Central memory CD8-positive, alpha-beta T cell (primary cell): ENCODE results near the gene VKORC1L1.
A peak's percentile ranks its signal among the peaks of the same experiment; 100 is the strongest.
"Not testable (repeated sequence)": the region's sequence is repeated elsewhere in the genome, so short reads cannot be mapped to it uniquely, and the experiment has no call there.

Source experiments
- ATAC-seq: fragments of 150-1000 bp; cut with Tn5 transposase; replicated peaks from 2 replicates; pipeline ENCODE4 v1.10.0; 2022; ENCODE audit warnings: mild to moderate bottlenecking, moderate FRiP score, moderate number of reproducible peaks; ENCODE audit not compliant: poor library complexity, severe bottlenecking; ENCODE audit errors: extremely low read depth
- DNase-seq, 2 donors: peaks; one replicate each; pipeline ENCODE4 v3.0.0; 2021; ENCODE audit warnings: low spot score in 2 of 2
- H3K27ac Mint-ChIP-seq: one replicate; pipeline ENCODE4 v1.8.0; 2022; ENCODE audit warnings: low read depth, mild to moderate bottlenecking, moderate library complexity, mixed read lengths
- H3K27me3 Mint-ChIP-seq: one replicate; pipeline ENCODE4 v1.8.0; 2022; ENCODE audit warnings: mixed read lengths
- H3K36me3 Mint-ChIP-seq: one replicate; pipeline ENCODE4 v1.8.0; 2022; ENCODE audit warnings: mild to moderate bottlenecking, moderate library complexity, mixed read lengths; ENCODE audit not compliant: insufficient read depth
- H3K4me1 Mint-ChIP-seq: one replicate; pipeline ENCODE4 v1.8.0; 2022; ENCODE audit warnings: mixed read lengths
- H3K4me3 Mint-ChIP-seq: one replicate; pipeline ENCODE4 v1.8.0; 2022; ENCODE audit warnings: mild to moderate bottlenecking, moderate library complexity, mixed read lengths
- H3K9me3 Mint-ChIP-seq: one replicate; pipeline ENCODE4 v1.8.0; 2022; ENCODE audit warnings: mixed read lengths

The VKORC1L1 gene

DNA sequence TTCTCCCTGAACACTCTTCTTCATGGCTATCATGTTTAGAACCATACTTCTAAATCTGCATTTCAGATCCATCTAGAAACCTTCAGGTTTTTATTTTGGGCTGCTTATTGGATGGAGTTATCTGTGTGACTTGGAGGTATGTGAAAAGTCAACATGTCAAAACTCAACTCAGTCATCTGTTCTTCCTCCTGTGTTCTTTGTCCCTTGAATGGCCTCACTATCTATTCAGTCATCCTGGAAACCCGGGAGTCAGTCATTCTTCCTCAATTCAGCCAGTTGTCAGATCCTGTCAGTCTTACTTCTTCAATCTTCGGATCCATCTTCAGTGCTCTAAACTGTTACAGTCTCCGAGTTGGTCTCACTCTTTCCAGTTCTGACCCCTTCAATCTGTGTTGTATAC lies 52.2 kb downstream of the VKORC1L1 start:
- Mint-ChIP-seq H3K27ac (no peak overlapping the region), H3K9me3 (no peaks in the 10 kb centered on the region), H3K27me3 (no peaks in the 10 kb centered on the region), H3K36me3 (peaks cover 2% of the 10 kb centered on the region), H3K4me1 (peaks cover 35% of the 10 kb centered on the region), H3K4me3 (no peak overlapping the region)
- ATAC-seq (no peak), DNase-seq (no peak)

DNA sequence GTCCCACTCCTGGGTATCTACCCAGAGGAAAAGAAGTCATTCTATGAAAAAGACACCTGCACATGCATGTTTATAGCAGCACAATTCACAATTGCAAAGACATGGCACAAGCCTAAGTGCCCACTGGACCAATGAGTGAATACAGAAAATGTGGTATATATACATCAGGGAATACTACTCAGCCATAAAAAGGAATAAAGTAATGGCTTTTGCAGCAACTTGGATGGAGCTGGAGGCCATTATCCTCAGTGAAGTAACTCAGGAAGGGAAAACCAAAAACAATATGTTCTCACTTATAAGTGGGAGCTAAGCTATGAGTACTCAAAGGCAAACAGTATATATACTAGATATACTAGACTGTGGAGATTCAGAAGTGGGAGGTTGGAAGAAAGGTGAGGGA lies 53.7 kb downstream of the VKORC1L1 start:
- Mint-ChIP-seq H3K4me1 (peaks cover 44% of the 10 kb centered on the region), H3K4me3 (no peak overlapping the region), H3K27me3 (no peaks in the 10 kb centered on the region), H3K27ac (no peak overlapping the region), H3K36me3 (peaks cover 2% of the 10 kb centered on the region), H3K9me3 (no peaks in the 10 kb centered on the region)
- ATAC-seq (no peak), DNase-seq (no peak)

DNA sequence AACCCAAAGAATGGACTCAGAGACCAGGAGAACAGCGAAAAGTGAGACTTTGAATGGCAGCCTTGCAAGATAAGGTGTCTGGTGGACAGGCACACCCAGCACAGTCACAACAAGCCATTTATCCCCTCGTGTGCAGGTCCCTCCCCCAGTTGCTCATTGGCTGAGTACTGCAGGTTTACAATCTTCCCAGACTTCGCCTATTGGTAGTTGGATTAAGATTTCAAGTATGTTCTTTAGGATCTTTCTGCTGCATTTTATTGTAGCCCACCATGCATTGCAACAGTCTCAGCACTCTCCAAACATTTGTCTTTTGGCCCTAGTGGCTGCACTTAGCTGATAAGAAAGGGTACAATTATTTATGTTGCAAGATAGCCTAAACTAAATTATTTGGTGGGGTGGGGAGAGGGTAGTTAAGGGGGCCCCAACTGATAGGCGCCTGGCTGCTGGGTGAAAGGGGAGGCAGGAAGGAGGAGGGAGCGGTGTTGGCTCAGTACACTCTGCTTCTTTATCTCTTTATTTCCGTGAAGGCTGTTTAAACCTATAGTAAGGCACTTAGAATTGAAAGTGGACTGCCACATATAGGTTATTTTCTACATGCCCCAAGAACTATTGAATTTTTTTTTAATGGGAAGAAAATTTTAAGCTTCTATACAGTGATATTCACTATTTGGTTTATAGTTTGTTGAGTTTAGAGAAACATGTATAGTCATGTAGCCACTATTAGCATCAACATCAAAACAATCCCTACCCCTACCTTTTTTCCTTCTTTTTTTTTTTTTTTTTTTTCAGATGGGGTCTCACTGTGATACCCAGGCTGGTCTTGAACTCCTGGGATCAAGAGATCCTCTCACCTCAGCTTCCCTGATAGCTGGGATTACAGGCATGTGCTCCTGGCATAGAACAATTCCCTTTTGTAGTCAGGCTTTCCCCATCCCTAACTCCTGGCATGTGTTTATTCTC lies 54.9 kb downstream of the VKORC1L1 start:
- Mint-ChIP-seq H3K36me3 (no peaks in the 10 kb centered on the region), H3K4me1 (peaks cover 47% of the 10 kb centered on the region), H3K27me3 (no peaks in the 10 kb centered on the region), H3K4me3 (no peak overlapping the region), H3K27ac (no peak overlapping the region), H3K9me3 (no peaks in the 10 kb centered on the region)
- DNase-seq (no peak), ATAC-seq (no peak)

DNA sequence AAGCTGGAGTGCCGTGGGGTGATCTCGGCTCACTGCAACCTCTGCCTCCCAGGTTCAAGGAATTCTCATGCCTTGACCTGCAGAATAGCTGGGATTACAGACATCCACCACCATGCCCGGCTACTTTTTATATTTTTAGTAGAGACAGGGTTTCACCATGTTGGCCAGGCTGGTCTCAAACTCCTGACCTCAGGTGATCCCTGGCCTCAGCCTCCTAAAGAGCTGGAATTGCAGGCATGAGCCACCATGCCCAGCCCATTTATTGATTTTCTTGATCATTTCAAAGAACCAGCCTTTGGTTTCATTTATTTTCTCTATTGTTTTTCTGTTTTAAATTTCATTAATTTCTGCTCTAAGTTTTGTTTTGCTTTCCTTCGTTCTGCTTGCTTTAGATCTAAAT lies 58.8 kb downstream of the VKORC1L1 start:
- ATAC-seq (no peak), DNase-seq (no peak)
- H3K27me3 Mint-ChIP-seq = no peaks in the 10 kb centered on the region
- no peak overlapping the region for H3K27ac Mint-ChIP-seq
- no peaks in the 10 kb centered on the region for H3K36me3 Mint-ChIP-seq
- no peaks in the 10 kb centered on the region for H3K9me3 Mint-ChIP-seq
- H3K4me1 Mint-ChIP-seq = peaks cover 35% of the 10 kb centered on the region
- H3K4me3 Mint-ChIP-seq = no peak overlapping the region

DNA sequence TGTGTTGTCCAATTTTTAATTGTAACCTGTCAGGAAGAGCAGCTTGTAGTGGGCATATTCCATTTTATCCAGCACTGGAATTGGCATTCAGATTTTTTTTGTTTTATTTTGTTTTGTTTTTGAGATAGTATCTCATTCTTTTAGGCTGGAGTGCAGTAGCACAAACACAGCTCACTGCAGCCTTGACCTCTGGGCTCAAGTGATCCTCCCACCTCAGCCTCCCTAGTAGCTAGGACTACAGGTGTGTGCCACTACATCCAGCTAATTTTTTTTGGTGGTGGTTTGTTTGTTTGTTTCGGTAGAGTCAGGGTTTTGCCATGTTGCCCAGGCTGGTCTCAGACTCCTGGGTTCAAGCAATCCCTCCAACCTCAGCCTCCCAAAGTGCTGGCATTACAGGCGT lies 64.4 kb downstream of the VKORC1L1 start:
- peaks cover 17% of the 10 kb centered on the region for H3K4me1 Mint-ChIP-seq
- ATAC-seq (no peak), DNase-seq (no peak)
- H3K27ac Mint-ChIP-seq = peak overlapping the region; percentile 46
- H3K27me3 Mint-ChIP-seq = no peaks in the 10 kb centered on the region
- H3K9me3 Mint-ChIP-seq = no peaks in the 10 kb centered on the region
- H3K4me3 Mint-ChIP-seq = no peak overlapping the region
- peaks cover 5% of the 10 kb centered on the region for H3K36me3 Mint-ChIP-seq

DNA sequence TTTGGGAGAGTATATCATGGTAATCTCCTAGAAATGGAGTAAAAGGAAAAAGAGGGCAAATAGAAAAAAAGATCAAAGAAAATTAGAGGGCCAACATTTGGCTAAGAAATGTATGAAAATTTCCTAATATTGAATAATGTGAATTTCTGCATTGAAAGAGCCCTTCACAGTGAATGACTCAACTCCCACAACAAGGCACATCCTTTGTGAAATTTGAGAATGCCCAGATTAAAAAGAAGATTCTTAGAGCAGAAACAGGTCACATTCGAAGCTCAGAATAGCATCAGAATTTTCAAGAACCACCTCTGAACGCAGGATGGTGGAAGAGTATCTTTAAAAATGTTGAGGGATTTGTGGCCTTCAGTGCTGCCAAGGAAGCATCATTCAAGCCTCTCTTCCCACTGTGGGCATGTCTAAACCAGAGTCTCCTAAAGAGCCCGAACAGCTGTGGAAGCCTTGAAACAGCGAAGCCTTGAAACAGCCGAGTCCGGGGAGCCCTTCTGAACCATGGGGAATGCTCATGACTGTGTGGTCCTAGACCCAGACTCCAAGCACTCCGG lies 65.5 kb downstream of the VKORC1L1 start:
- DNase-seq = no peak
- H3K27me3 Mint-ChIP-seq = no peaks in the 10 kb centered on the region
- no peaks in the 10 kb centered on the region for H3K9me3 Mint-ChIP-seq
- H3K36me3 Mint-ChIP-seq = peaks cover 5% of the 10 kb centered on the region
- H3K4me3 Mint-ChIP-seq = no peak overlapping the region
- no peak for ATAC-seq
- peaks cover 11% of the 10 kb centered on the region for H3K4me1 Mint-ChIP-seq
- H3K27ac Mint-ChIP-seq = peak overlapping the region; percentile 46

DNA sequence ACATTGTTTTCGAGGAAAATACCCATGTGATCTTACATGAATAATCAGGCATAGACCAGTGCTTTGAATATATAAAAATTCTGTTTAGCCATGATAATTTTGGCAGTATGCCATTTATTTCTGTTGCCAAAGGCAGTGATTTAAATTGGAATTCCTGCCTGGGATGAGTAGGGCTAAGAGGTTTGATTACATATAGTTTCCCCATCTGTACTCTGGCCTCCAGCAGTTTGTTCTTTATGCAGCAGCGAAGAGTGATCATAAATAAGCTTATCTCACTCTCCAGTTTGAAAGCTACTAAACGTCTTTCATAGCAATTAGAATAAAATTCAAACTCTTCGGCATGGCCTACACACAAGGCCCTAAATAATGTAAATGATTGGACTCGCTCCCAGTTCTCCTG lies 72.9 kb downstream of the VKORC1L1 start:
- H3K27me3 Mint-ChIP-seq, DNase-seq, H3K27ac Mint-ChIP-seq, H3K9me3 Mint-ChIP-seq, H3K4me3 Mint-ChIP-seq, H3K4me1 Mint-ChIP-seq, H3K36me3 Mint-ChIP-seq, ATAC-seq: not testable (repeated sequence)

DNA sequence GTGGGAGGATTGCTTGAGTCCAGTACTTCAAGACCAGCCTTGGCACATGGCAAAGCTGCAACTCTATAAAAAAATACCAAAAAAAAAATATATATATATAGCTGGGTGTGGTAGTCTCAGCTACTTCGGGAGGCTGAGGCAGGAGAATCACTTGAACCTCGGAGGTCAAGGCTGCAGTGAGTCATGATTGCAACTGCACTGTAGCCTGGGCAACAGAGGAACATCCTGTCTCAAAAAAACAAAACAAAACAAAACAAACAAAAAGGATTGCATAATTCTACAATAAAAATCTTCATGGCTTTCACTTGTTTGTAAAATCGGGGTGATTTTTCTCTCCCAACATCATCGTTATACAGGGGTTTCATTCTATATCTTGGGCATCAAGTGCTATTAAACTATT lies 74.0 kb downstream of the VKORC1L1 start:
- H3K9me3 Mint-ChIP-seq = no peaks in the 10 kb centered on the region
- H3K4me3 Mint-ChIP-seq = no peak overlapping the region
- peak overlapping the region; percentile 10 for H3K27ac Mint-ChIP-seq
- no peak for DNase-seq
- H3K27me3 Mint-ChIP-seq = no peaks in the 10 kb centered on the region
- no peaks in the 10 kb centered on the region for H3K4me1 Mint-ChIP-seq
- H3K36me3 Mint-ChIP-seq = peaks cover 3% of the 10 kb centered on the region
- ATAC-seq = no peak

DNA sequence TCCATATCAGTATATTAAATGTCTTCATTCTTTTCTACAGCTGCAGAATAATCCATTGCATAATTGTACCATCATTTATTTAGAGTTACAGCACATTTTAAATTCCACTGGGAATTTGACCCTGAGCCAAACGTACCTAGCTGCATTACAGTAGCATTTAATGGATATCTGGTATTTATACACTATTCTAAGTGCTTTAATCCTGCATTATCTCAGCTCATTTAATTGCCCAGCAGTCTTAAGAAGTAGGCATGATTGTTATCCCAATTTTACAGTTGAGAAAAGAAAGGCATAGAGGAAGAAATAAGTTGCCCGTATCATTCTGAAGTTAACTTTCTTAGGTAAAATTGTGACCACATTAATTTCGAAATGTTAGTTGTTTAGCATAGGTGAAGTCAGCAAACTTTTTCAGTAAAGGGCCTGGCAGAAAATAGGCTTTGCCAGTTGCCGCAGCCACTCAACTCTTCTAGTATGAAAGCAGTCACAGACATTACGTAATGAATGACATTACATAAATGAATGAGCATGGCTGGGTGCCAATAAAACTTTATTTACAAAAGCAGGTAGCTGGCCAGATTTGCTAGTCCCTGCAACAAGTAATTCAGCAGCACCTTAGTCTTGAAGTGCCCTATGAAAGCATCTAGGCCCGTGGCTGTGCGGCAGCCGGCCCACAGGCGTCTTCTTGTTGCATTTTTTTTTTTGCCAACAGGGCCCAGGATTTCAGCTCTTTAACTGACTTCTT lies 79.1 kb downstream of the VKORC1L1 start:
- ATAC-seq (no peak), DNase-seq (no peak)
- no peaks in the 10 kb centered on the region for H3K4me1 Mint-ChIP-seq
- no peak overlapping the region for H3K4me3 Mint-ChIP-seq
- peaks cover 7% of the 10 kb centered on the region for H3K36me3 Mint-ChIP-seq
- no peaks in the 10 kb centered on the region for H3K27me3 Mint-ChIP-seq
- no peaks in the 10 kb centered on the region for H3K9me3 Mint-ChIP-seq
- no peak overlapping the region for H3K27ac Mint-ChIP-seq

DNA sequence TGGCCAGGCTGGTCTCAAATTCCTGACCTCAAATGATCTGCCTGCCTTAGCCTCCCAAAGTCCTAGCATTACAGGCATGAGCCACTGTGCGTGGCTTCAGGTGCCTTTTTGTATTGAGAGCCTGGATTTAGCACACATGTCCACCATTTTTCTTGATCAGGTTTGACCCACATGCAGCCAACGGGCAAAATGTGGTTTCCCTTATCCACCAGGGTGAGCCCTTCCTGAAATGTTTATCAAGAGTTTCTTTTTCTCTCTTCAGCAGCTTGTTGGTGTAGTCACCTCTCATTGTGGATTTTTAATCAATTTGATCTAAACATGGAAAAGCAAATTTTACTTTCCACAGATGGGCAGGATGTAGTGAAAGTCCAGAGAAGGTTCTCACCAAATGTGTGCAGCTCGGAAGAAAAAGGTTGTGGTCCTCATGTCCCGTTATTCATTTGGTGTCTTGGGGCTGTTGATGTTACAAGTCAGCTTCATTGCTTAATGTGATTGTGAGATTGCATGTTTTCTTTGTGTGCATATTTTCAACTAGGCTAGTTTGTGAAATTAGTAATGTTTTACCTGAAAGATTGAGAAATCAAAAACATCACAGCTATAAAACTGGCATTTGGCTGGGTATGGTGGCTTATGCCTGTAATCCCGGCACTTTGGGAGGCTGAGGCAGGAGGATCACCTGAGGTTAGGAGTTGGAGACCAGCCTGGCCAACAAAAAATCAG lies 80.3 kb downstream of the VKORC1L1 start:
- no peaks in the 10 kb centered on the region for H3K27me3 Mint-ChIP-seq
- no peak overlapping the region for H3K4me3 Mint-ChIP-seq
- peaks cover 7% of the 10 kb centered on the region for H3K36me3 Mint-ChIP-seq
- ATAC-seq (no peak), DNase-seq (no peak)
- H3K4me1 Mint-ChIP-seq = no peaks in the 10 kb centered on the region
- no peaks in the 10 kb centered on the region for H3K9me3 Mint-ChIP-seq
- H3K27ac Mint-ChIP-seq = no peak overlapping the region

DNA sequence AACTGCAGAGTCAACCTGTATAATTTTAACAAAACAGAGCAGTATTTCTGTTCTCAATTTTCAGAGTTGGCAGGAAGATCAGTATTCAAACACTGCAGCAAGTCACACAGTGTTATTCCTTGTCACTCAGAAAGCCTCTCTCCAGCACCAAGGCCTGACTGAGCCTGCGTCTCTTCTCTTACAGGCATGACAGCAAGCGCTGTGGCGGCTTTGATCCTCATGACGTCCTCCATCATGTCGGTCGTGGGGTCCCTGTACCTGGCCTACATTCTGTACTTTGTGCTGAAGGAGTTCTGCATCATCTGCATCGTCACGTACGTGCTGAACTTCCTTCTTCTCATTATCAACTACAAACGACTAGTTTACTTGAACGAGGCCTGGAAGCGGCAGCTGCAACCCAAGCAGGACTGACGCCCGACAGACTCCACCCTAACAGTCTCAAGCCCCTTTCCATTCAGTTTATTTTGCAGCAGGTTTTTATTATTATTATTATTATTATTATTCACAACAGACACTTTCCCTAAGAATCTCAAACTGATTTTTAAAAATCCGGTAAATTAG lies 81.1 kb downstream of the VKORC1L1 start:
- ATAC-seq = no peak
- no peaks in the 10 kb centered on the region for H3K9me3 Mint-ChIP-seq
- no peaks in the 10 kb centered on the region for H3K27me3 Mint-ChIP-seq
- no peak overlapping the region for H3K27ac Mint-ChIP-seq
- peaks cover 7% of the 10 kb centered on the region for H3K36me3 Mint-ChIP-seq
- no peak for DNase-seq
- H3K4me1 Mint-ChIP-seq = no peaks in the 10 kb centered on the region
- no peak overlapping the region for H3K4me3 Mint-ChIP-seq

DNA sequence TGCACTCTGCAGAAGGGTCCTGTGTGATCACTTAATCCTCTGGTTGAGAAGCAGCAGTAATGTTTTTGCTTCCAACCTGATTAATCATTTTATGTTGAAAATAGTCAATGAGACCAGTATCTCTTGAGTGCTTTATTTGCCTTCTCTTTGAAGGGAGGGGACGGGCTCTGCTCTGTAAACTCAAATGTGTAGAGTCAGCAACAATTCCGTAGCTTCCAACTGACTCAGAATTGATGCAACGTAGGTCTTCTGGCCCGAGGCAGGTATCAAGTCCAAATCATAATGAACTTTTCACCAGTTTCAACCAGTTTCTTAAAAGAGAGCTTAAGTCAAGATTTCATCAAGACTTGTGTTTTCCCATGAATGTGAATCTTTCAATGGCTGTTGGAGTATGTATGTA lies 82.8 kb downstream of the VKORC1L1 start:
- Mint-ChIP-seq H3K27ac (no peak overlapping the region), H3K4me1 (no peaks in the 10 kb centered on the region), H3K27me3 (no peaks in the 10 kb centered on the region), H3K36me3 (peaks cover 19% of the 10 kb centered on the region), H3K4me3 (no peak overlapping the region), H3K9me3 (no peaks in the 10 kb centered on the region)
- ATAC-seq = no peak
- no peak for DNase-seq
